Activated CD4-positive, alpha-beta T cell treated with anti-CD3 and anti-CD28 coated beads for 24 hours (primary cell): ENCODE results near the gene TRIM8.
"Not testable (repeated sequence)": the region's sequence is repeated elsewhere in the genome, so short reads cannot be mapped to it uniquely, and the experiment has no call there.

Experiments used
- DNase-seq, 2 donors: peaks; one replicate each; pipeline ENCODE4 v3.0.0-alpha.2; 2020; ENCODE audit warnings: low read depth in 2 of 2

TRIM8 gene

DNA sequence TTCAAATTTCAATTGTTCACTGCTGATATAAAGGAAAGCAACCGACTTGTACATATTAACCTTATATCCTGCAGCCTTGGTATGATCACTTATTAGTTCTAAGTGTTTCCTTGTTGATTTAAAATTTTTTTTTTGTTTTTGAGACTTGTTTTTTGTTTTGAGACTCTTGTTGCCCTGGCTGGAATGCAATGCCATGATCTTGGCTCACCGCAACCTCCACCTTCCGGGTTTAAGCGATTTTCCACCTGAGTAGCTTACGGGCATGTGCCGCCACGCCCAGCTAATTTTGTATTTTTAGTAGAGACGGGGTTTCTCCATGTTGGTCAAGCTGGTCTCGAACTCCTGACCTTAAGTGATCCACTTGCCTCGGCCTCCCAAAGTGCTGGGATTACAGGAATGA is 51.1 kb downstream of the TRIM8 start:
- not testable (repeated sequence) for DNase-seq

GRCh38 chr10:102696736-102697135 is 52.5 kb downstream of the TRIM8 start:
- no peak for DNase-seq

DNA sequence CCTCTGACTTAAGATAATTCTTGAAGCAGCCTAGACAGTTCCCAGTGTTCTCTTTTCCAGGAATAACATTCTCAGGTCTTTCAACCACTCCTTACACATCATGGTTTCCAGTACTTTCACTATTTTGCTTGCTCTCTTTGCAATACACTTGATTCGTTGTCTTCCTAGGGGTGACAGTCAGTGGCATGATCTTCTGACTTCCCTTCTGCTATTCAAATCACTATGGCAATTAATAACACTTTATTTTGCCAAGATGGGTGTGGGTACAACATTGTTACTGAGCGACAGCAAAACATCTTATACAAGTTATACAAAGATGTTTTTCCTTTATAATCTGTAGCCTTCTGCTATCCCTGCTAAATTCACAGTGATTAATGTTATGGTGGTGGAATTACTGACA is 54.6 kb downstream of the TRIM8 start:
- no peak for DNase-seq

- DNase-seq, result no peak
Measured at GRCh38 chr10:102701272-102701671, 57.0 kb downstream of the TRIM8 start.

GRCh38 chr10:102701796-102702195 is 57.5 kb downstream of the TRIM8 start:
- DNase-seq, result no peak

DNA sequence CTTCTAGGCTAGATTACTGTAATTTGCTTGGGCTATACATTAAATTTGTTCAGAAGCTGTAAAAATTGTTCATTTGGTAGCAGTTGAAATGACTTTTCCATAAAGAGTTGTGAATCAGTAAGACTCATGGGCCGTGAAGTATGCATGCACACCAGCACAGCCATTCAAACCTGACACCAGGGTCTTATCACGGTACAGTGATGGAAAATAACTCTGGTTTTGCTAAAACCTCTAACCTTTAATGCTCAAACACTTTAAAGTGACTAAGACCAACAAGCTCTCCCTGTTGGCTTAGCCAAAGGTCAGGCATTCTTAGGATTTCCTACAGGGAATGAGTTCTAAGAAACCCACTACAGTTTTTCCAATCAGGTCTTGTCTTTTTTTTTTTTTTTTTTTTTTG is 58.5 kb downstream of the TRIM8 start:
- DNase-seq, result no peak

DNA sequence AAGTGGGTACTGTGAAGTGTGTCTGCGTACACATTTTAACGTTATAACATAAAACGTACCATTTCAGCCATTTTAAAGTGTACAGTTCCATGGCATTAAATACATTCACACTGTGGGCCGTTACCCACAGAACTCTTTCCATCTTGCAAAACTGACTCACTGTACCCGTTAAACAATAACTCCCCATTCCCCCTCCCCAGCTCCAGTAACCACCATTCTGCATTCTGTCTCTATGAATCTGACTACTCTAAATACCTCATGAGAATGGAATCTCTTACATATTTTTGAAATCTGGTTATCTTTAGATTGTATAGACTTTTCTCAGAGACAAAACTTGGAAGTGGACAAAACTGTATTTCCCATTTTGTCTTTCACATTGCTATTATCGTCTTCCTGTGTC is 60.6 kb downstream of the TRIM8 start:
- no peak for DNase-seq

- DNase-seq, result no peak
Measured at GRCh38 chr10:102705531-102705930, 61.3 kb downstream of the TRIM8 start.
